ENCODE results near the gene ESAM.

GRCh38 chr11:124760806-124761205 is 1.3 kb downstream of the ESAM start:
- TF ChIP-seq, protein P1, sequence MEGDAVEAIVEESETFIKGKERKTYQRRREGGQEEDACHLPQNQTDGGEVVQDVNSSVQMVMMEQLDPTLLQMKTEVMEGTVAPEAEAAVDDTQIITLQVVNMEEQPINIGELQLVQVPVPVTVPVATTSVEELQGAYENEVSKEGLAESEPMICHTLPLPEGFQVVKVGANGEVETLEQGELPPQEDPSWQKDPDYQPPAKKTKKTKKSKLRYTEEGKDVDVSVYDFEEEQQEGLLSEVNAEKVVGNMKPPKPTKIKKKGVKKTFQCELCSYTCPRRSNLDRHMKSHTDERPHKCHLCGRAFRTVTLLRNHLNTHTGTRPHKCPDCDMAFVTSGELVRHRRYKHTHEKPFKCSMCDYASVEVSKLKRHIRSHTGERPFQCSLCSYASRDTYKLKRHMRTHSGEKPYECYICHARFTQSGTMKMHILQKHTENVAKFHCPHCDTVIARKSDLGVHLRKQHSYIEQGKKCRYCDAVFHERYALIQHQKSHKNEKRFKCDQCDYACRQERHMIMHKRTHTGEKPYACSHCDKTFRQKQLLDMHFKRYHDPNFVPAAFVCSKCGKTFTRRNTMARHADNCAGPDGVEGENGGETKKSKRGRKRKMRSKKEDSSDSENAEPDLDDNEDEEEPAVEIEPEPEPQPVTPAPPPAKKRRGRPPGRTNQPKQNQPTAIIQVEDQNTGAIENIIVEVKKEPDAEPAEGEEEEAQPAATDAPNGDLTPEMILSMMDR (IDR thresholded peaks at IDR 0.05), result no peak
- no peak for TF ChIP-seq EZH2 (IDR thresholded peaks at IDR 0.05; ENCODE audit: borderline replicate concordance, insufficient read depth, low read depth, low read length, poor library complexity, severe bottlenecking)
